ENCODE measurements around the gene KIAA1614.

- TF ChIP-seq CTCF (IDR thresholded peaks at IDR 0.05; ENCODE audit: low read depth, low read length) (peak; percentile 30), MAX (IDR thresholded peaks at IDR 0.05; ENCODE audit: low read depth, low read length) (no peak), MYC (IDR thresholded peaks at IDR 0.05; ENCODE audit: low read depth, low read length) (no peak), POLR2A (IDR thresholded peaks at IDR 0.05; ENCODE audit: extremely low read depth, insufficient read length) (no peak)
Measured at GRCh38 chr1:180920702-180921101, 8.0 kb downstream of the KIAA1614 start.

Measured in NB4 (cell line).